Kasumi-1 (cell line): ENCODE results near the gene GNB1L.

Source experiments
- DNase-seq, 2 experiments: peaks; one replicate each; lab custom pipeline; 2025; lab: John Stamatoyannopoulos, UW

GNB1L gene

GRCh38 chr22:19748991-19749664 lies 105.5 kb downstream of the GNB1L start:
- peak in 1 of 2 experiments; percentile 40 for DNase-seq

GRCh38 chr22:19748139-19748538 lies 106.5 kb downstream of the GNB1L start:
- DNase-seq = no peak

- DNase-seq = no peak
These were observed 107.1 kb downstream of the GNB1L start for GRCh38 chr22:19747551-19747950.

- no peak for DNase-seq
These were observed 107.9 kb downstream of the GNB1L start for GRCh38 chr22:19746726-19747125.

GRCh38 chr22:19745155-19746101 lies 109.2 kb downstream of the GNB1L start:
- DNase-seq = no peak

- DNase-seq = no peak
These were observed 110.2 kb downstream of the GNB1L start for GRCh38 chr22:19744350-19745006.

GRCh38 chr22:19743651-19744050 lies 111.0 kb downstream of the GNB1L start:
- no peak for DNase-seq

GRCh38 chr22:19743081-19743480 lies 111.6 kb downstream of the GNB1L start:
- DNase-seq = no peak

- DNase-seq = no peak
These were observed 112.3 kb downstream of the GNB1L start for GRCh38 chr22:19742160-19743066.

- DNase-seq = no peak
These were observed 113.6 kb downstream of the GNB1L start for GRCh38 chr22:19741053-19741452.

GRCh38 chr22:19740586-19740985 lies 114.1 kb downstream of the GNB1L start:
- DNase-seq = no peak

GRCh38 chr22:19739911-19740449 lies 114.7 kb downstream of the GNB1L start:
- no peak for DNase-seq

- no peak for DNase-seq
These were observed 115.2 kb downstream of the GNB1L start for GRCh38 chr22:19739448-19739895.

- DNase-seq = no peak
These were observed 115.8 kb downstream of the GNB1L start for GRCh38 chr22:19738664-19739447.

GRCh38 chr22:19737846-19738663 lies 116.6 kb downstream of the GNB1L start:
- DNase-seq = no peak

GRCh38 chr22:19735665-19736510 lies 118.8 kb downstream of the GNB1L start:
- DNase-seq = no peak

GRCh38 chr22:19734837-19735382 lies 119.8 kb downstream of the GNB1L start:
- DNase-seq = no peak

GRCh38 chr22:19734163-19734562 lies 120.5 kb downstream of the GNB1L start:
- DNase-seq = no peak
